Measurements from ENCODE around the gene GRK1. TPM values are rescaled to one million over a fixed set of nuclear protein-coding genes. Genes with fewer than 3 reads are reported as not detected.

GRK1 gene
- total RNA-seq, 1 experiment from 2014 or later: not detected

DNA sequence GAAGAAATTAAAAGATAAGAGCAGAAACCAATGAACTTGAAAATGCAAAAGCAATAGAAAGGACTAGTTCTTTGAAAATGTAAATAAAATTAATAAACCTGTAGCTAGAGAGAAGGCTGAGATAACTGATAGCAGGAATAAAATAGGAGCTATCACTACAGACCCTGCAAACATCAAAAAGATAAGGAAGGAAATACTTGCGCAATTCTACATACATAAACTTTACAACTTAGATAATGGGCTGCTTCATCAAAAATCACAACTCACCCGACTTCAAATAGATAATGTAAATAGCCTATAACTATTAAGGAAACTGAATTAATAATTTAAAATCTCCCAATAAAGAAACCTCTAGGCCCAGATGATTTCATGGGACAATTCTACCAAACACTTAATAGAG is 5.5 kb upstream of the GRK1 start:
- no peaks in the 10 kb centered on the region for H3K4me1 ChIP-seq (replicated peaks; ENCODE audit: insufficient read depth)
- peaks cover 7% of the 10 kb centered on the region; the same call in 1 of the 2 replicates for H3K9me3 ChIP-seq (ENCODE audit: insufficient read depth, low read depth)
- H3K79me2 ChIP-seq (ENCODE audit: low read depth): no peaks in the 10 kb centered on the region
- peaks cover 71% of the 10 kb centered on the region for H3K27me3 ChIP-seq (ENCODE audit: insufficient read depth, low read depth)
- H4K20me1 ChIP-seq (ENCODE audit: insufficient read depth): no peaks in the 10 kb centered on the region
- H3K4me3 ChIP-seq: no peak overlapping the region
- ChIA-PET POLR2A (ENCODE audit: unreplicated experiment) (no interaction called here), CTCF (no interaction called here)
- no peak overlapping the region for H3K4me2 ChIP-seq
- H3K9me2 ChIP-seq (ENCODE audit: insufficient read depth): no peaks in the 10 kb centered on the region
- BruUV-seq (replicated peaks): no TSS peak
- no peak overlapping the region for H3K27ac ChIP-seq
- no peaks in the 10 kb centered on the region for H3F3A ChIP-seq (ENCODE audit: insufficient read depth, low read depth)
- H2AFZ ChIP-seq: no peak overlapping the region
- no peak for TF ChIP-seq EZH2 (IDR thresholded peaks at IDR 0.05; ENCODE audit: low read depth)
- no peak for DNase-seq
- intact Hi-C loops (cut with micrococcal nuclease; ENCODE audit: unreplicated experiment): no loop called here
- no peaks in the 10 kb centered on the region for H3K36me3 ChIP-seq (ENCODE audit: low read depth)

DNA sequence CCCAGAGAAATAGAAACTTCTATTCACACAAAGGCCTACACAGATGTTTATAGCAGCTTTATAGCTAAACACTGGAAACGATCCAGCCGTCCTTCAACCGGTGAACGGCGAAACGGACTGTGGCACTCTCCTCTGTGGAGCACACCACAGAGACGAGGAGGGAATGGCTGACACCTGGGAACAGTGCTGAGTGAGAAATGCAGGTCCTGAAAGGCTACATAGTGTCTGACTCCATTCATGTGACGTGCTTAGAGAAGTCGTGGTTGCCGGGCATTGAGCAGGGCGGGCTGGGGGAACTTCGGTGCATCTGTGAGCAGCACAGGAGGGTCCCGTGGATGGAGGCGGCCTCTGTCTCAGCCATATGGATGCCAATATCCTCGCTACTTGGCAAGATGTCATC is 3.1 kb upstream of the GRK1 start:
- H3K4me1 ChIP-seq (replicated peaks; ENCODE audit: insufficient read depth): no peaks in the 10 kb centered on the region
- no peak overlapping the region for H2AFZ ChIP-seq
- peaks cover 7% of the 10 kb centered on the region; the same call in 1 of the 2 replicates for H3K9me3 ChIP-seq (ENCODE audit: insufficient read depth, low read depth)
- peaks cover 89% of the 10 kb centered on the region for H3K27me3 ChIP-seq (ENCODE audit: insufficient read depth, low read depth)
- no peaks in the 10 kb centered on the region for H3K36me3 ChIP-seq (ENCODE audit: low read depth)
- no peaks in the 10 kb centered on the region for H3K9me2 ChIP-seq (ENCODE audit: insufficient read depth)
- ChIA-PET POLR2A (ENCODE audit: unreplicated experiment) (no interaction called here), CTCF (no interaction called here)
- H3F3A ChIP-seq (ENCODE audit: insufficient read depth, low read depth): no peaks in the 10 kb centered on the region
- H3K4me3 ChIP-seq: no peak overlapping the region
- BruUV-seq (replicated peaks): no TSS peak
- no peaks in the 10 kb centered on the region for H3K79me2 ChIP-seq (ENCODE audit: low read depth)
- no peak for DNase-seq
- no peaks in the 10 kb centered on the region for H4K20me1 ChIP-seq (ENCODE audit: insufficient read depth)
- intact Hi-C loops (cut with micrococcal nuclease; ENCODE audit: unreplicated experiment): no loop called here
- TF ChIP-seq EZH2 (IDR thresholded peaks at IDR 0.05; ENCODE audit: low read depth): no peak
- TF ChIP-seq, protein P1, sequence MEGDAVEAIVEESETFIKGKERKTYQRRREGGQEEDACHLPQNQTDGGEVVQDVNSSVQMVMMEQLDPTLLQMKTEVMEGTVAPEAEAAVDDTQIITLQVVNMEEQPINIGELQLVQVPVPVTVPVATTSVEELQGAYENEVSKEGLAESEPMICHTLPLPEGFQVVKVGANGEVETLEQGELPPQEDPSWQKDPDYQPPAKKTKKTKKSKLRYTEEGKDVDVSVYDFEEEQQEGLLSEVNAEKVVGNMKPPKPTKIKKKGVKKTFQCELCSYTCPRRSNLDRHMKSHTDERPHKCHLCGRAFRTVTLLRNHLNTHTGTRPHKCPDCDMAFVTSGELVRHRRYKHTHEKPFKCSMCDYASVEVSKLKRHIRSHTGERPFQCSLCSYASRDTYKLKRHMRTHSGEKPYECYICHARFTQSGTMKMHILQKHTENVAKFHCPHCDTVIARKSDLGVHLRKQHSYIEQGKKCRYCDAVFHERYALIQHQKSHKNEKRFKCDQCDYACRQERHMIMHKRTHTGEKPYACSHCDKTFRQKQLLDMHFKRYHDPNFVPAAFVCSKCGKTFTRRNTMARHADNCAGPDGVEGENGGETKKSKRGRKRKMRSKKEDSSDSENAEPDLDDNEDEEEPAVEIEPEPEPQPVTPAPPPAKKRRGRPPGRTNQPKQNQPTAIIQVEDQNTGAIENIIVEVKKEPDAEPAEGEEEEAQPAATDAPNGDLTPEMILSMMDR (conservative IDR thresholded peaks at IDR 0.05): no peak
- no peak overlapping the region for H3K27ac ChIP-seq
- H3K4me2 ChIP-seq: no peak overlapping the region

DNA sequence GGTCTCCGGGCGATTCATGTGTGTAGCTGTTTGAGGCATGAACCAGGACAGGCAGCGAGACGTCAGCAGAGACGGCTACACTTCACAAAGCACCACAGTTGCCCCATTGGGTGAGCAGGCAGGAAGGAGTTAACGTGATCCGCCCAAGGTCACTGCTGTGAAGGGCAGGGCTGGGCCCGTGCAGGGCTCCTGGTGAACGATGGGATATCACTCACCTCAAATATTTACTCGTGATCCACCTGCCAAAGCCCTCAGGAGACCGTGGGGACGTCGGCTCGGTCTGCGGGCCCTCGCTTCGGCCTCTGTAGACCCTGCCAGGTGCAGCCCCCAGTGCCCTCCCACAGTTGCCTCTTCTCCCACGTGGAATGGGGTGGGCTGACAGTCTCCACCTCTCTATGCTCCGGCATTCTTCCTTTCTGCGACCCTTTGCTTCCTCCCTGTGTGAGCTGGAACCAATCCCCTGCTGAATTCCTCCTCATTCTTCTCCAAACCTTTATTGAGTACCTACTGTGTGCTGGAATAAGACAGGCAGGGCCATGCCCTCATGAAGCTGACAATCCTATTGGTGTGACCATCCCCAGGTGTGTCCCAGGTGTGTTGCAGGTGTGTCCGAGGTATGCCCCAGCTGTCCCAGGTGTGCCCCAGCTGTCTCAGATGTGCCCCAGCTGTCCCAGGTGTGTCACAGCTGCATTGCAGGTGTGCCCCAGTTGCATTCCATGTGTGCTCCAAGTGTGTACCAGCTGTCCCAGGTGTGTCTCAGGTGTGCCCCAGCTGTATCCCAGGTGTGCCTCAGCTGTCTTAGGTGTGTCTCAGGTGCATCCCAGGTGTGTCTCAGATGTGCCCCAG is 2.0 kb upstream of the GRK1 start:
- ChIA-PET CTCF (no interaction called here), POLR2A (ENCODE audit: unreplicated experiment) (no interaction called here)
- Histone ChIP-seq H3K9me2 (ENCODE audit: insufficient read depth) (no peaks in the 10 kb centered on the region), H2AFZ (no peak overlapping the region), H3K4me2 (no peak overlapping the region), H3K27ac (no peak overlapping the region), H3K9me3 (ENCODE audit: insufficient read depth, low read depth) (peaks cover 7% of the 10 kb centered on the region; the same call in 1 of the 2 replicates), H3F3A (ENCODE audit: insufficient read depth, low read depth) (no peaks in the 10 kb centered on the region), H3K27me3 (ENCODE audit: insufficient read depth, low read depth) (peaks cover 90% of the 10 kb centered on the region), H3K4me1 (replicated peaks; ENCODE audit: insufficient read depth) (no peaks in the 10 kb centered on the region), H3K4me3 (no peak overlapping the region), H4K20me1 (ENCODE audit: insufficient read depth) (no peaks in the 10 kb centered on the region), H3K36me3 (ENCODE audit: low read depth) (no peaks in the 10 kb centered on the region), H3K79me2 (ENCODE audit: low read depth) (no peaks in the 10 kb centered on the region)
- no peak for TF ChIP-seq EZH2 (IDR thresholded peaks at IDR 0.05; ENCODE audit: low read depth)
- TF ChIP-seq, protein P1 (conservative IDR thresholded peaks at IDR 0.05): no peak
- no TSS peak for BruUV-seq (replicated peaks)
- intact Hi-C loops (cut with micrococcal nuclease; ENCODE audit: unreplicated experiment): no loop called here
- DNase-seq: no peak
